Left lobe of liver (tissue), 2 donors: Measurements from ENCODE around the gene MYL5. TPM values are rescaled to one million over a fixed set of nuclear protein-coding genes. Genes with fewer than 3 reads are reported as not detected.
A peak's percentile ranks its signal among the peaks of the same experiment; 100 is the strongest.
"Not testable (repeated sequence)": the region's sequence is repeated elsewhere in the genome, so short reads cannot be mapped to it uniquely, and the experiment has no call there.

Experiments
- ATAC-seq: fragments of 200-7000 bp; cut with Tn5 transposase; one replicate; pipeline ENCODE4 v1.9.1; 2020; ENCODE audit warnings: mild to moderate bottlenecking, moderate library complexity
- DNase-seq: peaks from one replicate; pipeline ENCODE4 v3.0.0-alpha.2; 2020; ENCODE audit warnings: low spot score
- total RNA-seq: library from RNA; stranded (reverse); gene quantifications from one replicate; pipeline ENCODE4 v1.2.1, GENCODE V29; 2021
- donor health status: DM: no; HTN: no; CAD: no; lungs with moderate emphysema.
- donor health status: DM: no; HTN: yes; CAD: no.

Gene MYL5
- total RNA-seq, result 7.4 TPM

DNA sequence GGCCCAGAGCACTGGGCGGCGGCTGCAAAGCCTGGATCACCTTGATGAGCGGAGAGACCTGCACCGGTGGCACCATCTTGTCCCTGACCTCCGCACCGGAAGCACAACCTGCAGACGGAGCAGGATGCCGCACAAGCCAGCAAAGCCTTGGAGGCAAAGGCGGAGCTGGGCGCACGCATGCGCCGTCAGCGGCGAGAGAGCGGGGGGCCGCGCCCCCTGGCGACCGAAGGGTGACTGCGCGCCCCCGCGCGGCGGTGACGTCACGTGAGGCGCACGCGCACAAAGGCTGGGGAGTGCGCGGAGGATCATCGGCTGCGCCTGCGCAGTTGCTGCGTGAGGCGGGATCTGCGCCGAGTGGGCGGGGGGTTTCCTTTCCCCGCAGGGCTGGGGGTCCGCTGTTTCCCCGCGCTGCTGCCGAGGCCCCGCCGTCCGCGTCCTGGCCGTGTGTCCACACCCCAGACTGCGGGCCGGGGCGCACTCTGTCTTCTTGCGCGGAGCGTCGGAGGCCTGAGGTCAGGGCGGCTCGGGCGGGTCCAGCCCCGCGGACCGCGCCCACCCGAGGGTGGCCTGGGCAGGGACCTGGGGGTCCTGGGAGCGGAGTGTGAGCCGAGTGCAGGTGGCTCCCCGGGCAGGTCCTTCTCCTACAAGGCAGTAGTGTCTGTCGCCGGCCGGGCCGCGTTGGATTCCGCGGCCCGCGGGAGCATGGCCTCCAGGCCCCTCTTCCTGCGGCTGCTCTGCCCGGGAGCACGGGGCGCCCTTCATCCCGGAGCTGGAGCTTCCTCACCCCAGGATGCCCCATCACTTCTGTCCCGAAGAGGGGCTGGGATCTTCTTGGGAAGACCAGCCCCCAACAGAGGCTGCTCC is at the start of gene MYL5, which contains the start of gene ATP5ME:
Gene MYL5, plus strand, starts transcription at position 371 of the 864 bp plus-strand sequence. CDS start 3,485 bp downstream, outside the sequence.
Gene ATP5ME, minus strand, starts transcription at position 105 of the 864 bp plus-strand sequence. Its CDS starts 29 bp downstream, at position 76.
- ATAC-seq (peak; percentile 92), DNase-seq (peak; percentile 99)

GRCh38 chr4:624705-625590 is 49.4 kb upstream of the MYL5 start, which contains the start of gene PDE6B:
Gene PDE6B, plus strand, starts transcription at chr4:625573. Its CDS starts 54 bp downstream, at chr4:625627.
- DNase-seq, result no peak
- ATAC-seq, result no peak

- ATAC-seq (no peak), DNase-seq (no peak)
Observed at GRCh38 chr4:625631-626161, 48.6 kb upstream of the MYL5 start.

DNA sequence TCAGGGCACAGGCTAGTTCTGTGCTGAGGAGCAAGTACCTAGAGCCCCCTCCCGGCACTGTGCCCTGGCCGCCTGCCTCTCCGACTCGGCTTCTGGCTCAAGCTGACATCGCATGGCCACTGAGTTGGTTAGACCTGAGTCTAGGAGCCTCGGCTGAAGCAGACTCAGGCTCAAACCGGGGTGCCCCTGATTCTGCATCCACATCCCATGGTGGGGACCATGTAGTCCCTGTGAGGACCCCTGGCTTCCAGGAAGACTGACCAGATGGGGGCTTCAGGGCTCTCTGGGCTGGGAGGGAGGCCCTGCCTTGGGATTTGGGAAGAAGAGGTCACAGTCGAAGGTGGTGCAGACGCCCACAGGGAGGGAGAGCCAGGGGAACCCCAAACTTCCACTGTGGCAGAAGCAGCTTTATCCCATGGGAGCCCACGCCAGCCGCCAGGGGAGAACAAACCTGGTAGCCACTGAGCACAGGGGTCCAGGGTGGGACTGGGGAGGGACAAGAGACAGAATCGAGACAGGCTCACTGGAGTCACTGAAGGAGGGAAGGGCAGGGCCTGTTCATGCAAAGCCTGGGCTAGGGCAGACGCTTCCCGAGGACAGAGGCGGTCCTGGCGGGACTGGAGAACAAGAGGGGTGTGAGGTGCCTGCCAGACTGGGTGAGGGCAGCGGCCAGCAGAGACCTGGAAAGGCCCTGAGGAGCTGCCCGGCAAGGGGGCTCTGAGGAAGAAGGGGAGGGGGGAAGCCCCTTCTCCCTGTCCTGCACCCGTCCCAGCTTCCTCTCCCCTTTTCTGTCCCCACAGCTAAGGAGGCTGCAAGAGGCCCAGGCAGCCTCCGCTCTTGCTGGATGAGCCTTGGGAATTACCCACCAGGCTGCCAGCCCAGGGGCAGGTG is 47.9 kb upstream of the MYL5 start:
- DNase-seq (no peak), ATAC-seq (no peak)

- ATAC-seq, result no peak
- no peak for DNase-seq
Observed at GRCh38 chr4:627347-628125, 46.8 kb upstream of the MYL5 start.

GRCh38 chr4:628311-628741 is 46.0 kb upstream of the MYL5 start:
- DNase-seq (no peak), ATAC-seq (no peak)

GRCh38 chr4:628821-629635 is 45.3 kb upstream of the MYL5 start:
- ATAC-seq (no peak), DNase-seq (no peak)

DNA sequence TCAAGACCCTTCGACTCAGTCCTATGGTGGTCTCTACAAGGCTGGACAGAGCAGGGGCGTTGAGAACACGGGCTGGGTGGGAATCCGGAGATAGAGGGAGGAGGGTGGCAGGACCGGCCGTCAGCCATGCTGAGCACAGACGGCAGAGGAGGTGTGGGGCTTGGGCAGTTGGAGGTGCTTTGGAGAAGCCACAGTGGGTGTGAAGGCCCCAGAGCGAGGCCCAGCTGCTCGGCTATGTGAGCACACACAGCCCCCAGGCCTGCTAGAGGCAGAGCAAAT is 44.8 kb upstream of the MYL5 start:
- DNase-seq (no peak), ATAC-seq (no peak)

- DNase-seq (no peak), ATAC-seq (no peak)
Observed at GRCh38 chr4:629915-630641, 44.3 kb upstream of the MYL5 start.

GRCh38 chr4:630656-631055 is 43.7 kb upstream of the MYL5 start:
- DNase-seq (no peak), ATAC-seq (no peak)

DNA sequence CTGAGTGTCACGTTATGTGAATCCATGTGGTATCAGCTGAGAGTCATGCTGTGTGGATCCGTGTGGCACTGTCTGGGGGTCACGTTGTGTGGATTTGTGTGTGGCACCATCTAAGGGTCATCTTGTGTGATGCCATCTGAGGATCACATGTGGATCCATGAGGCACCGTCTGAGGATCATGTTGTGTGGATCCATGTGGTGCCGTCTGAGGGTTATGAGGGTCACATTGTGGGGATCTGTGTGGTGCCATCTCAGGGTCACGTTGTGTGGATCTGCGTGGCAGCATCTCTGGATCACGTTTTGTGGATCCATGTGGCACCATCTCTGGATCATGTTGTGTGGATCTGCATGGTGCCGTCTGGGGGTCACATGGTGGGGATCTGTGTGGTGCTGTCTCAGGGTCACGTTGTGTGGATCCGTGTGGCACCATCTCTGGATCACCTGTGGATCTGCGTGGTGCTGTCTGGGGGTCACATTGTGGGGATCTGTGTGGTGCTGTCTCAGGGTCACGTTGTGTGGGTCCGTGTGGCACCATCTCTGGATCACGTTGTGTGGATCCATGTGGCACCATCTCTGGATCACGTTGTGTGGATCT is 42.0 kb upstream of the MYL5 start:
- ATAC-seq (no peak), DNase-seq (no peak)

GRCh38 chr4:632926-633325 is 41.4 kb upstream of the MYL5 start:
- ATAC-seq, result no peak
- DNase-seq, result no peak

DNA sequence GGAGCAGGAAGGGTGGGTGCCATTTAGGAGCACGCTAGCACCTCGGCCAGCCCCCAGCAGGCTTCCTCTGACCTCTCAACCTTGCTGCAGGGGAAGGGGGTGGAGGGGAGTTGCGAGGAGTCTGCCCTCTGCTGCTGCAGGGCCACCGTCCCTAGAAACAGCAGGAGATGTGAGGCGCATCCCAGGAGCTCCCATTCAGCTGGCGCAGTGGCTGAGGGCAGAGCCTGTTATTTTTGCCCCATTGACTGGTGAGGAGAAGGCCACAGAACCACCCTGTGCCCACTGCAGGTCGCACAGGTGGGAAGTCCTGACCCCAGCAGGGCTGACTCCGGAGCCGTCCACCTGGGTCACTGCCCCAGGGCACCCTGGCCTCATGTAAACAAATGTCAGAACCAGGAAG is 40.9 kb upstream of the MYL5 start:
- ATAC-seq (no peak), DNase-seq (no peak)

DNA sequence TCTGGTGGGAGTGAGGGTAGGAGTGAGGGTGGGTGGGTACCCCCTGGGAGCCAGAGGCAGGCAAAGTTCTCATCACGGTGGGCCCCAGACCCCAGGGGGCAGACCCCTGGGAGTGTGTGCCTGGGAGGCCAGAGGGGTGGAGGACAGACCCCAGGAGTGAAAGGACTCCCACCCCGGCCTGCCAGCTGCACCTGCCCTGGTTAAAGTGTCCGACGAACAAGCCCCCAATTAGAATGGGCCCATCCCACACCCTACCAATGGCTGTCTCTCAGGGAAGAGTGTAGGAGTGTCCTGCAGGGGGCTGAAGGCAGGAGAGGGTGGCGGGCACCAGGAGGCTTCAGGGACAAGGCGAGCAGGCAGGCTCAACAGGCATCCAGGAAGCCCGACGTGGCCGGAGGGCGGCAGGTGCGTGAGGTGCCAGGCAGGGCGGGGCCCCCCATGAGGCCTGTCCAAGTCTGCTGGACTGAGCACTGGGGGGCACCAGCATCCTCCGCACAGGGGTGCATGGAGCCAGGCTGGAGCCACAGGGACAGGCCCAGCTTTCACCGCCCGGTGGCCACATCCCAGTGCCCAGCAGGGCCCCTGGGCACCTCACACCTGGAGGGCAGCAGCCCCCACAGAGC is 40.3 kb upstream of the MYL5 start:
- DNase-seq (no peak), ATAC-seq (no peak)

GRCh38 chr4:634599-634985 is 39.8 kb upstream of the MYL5 start:
- ATAC-seq, result no peak
- no peak for DNase-seq

- ATAC-seq, DNase-seq: not testable (repeated sequence)
Observed at GRCh38 chr4:635066-635835, 39.1 kb upstream of the MYL5 start.
